ENCODE results near the gene ANO1. TPM values are rescaled to one million over a fixed set of nuclear protein-coding genes. Genes with fewer than 3 reads are reported as not detected.

ANO1 gene
- total RNA-seq, 1 experiment from 2014 or later = 10.9 TPM

- Histone ChIP-seq H2BK120ac (ENCODE audit: low read depth, low read length, poor library complexity, severe bottlenecking) (no peak overlapping the region), H3K9ac (ENCODE audit: extremely low read depth, insufficient read length, low read length) (no peak overlapping the region), H3K4me1 (ENCODE audit: insufficient read depth, low read length) (no peaks in the 10 kb centered on the region), H3K9me3 (ENCODE audit: control insufficient read depth, low read depth, low read length) (no peaks in the 10 kb centered on the region), H3K27me3 (ENCODE audit: insufficient read depth, low read length) (no peaks in the 10 kb centered on the region), H3K79me1 (ENCODE audit: insufficient read depth, low read depth, low read length, poor library complexity, severe bottlenecking) (no peaks in the 10 kb centered on the region), H3K56ac (ENCODE audit: insufficient read length, low read depth, low read length) (no peak overlapping the region), H4K20me1 (ENCODE audit: control insufficient read depth, insufficient read depth, insufficient read length) (no peaks in the 10 kb centered on the region), H3K14ac (ENCODE audit: insufficient read depth, low read length) (no peak overlapping the region), H3K18ac (ENCODE audit: insufficient read length, low read depth, low read length) (no peak overlapping the region), H3K23me2 (ENCODE audit: insufficient read length, low read depth, low read length, poor library complexity, severe bottlenecking) (no peaks in the 10 kb centered on the region), H4K5ac (ENCODE audit: insufficient read length, low read depth, low read length) (no peak overlapping the region), H4K8ac (replicated peaks; ENCODE audit: insufficient read length, low read depth, low read length) (no peak overlapping the region), H3K79me2 (ENCODE audit: insufficient read depth, low read length) (no peaks in the 10 kb centered on the region), H2BK5ac (ENCODE audit: insufficient read length, low read length) (no peak overlapping the region), H3K4me2 (ENCODE audit: insufficient read depth, insufficient read length, low read length) (no peak overlapping the region), H2AK5ac (ENCODE audit: insufficient read length, low read length) (no peak overlapping the region), H3T11ph (ENCODE audit: low read length) (no peak overlapping the region), H3K4ac (ENCODE audit: low read depth, low read length) (no peak overlapping the region), H3K27ac (ENCODE audit: insufficient read length, low read depth, low read length) (no peak overlapping the region), H2AFZ (ENCODE audit: low read length) (no peak overlapping the region), H2BK15ac (ENCODE audit: low read depth, low read length) (no peak overlapping the region), H2BK20ac (ENCODE audit: low read depth, low read length, poor library complexity, severe bottlenecking) (no peak overlapping the region), H2BK12ac (ENCODE audit: insufficient read length, low read depth, low read length) (no peak overlapping the region), H4K91ac (ENCODE audit: insufficient read length, low read depth, low read length) (no peak overlapping the region), H3K23ac (ENCODE audit: insufficient read length, low read depth, low read length) (no peak overlapping the region)
- H3K9me3 Mint-ChIP-seq = no peaks in the 10 kb centered on the region
- peak; percentile 74 for TF ChIP-seq CTCF (conservative IDR thresholded peaks at IDR 0.05)
- no peaks in the 10 kb centered on the region for H3K36me3 Mint-ChIP-seq (ENCODE audit: insufficient read depth in 1 of 3, low read depth in 3 of 3)
- peaks cover 0 to 12% of the 10 kb centered on the region in 2 experiments; a peak in 3 of 4 replicates for H3K4me1 Mint-ChIP-seq
- no CpG with 5 or more reads among the region's 8 CpGs for WGBS (ENCODE audit: extremely low coverage, insufficient read length, low lambda C conversion rate)
- H3K27me3 Mint-ChIP-seq (ENCODE audit: low read depth) = peaks cover 5% of the 10 kb centered on the region
- no peak overlapping the region for H3K4me3 Mint-ChIP-seq
- H3K27ac Mint-ChIP-seq = peak overlapping the region in 1 of 3 experiments; percentile 92; a peak in 1 of 7 replicates
- DNase-seq = peak; percentile 85
Observed at GRCh38 chr11:70158201-70158600, 80.1 kb downstream of the ANO1 start.

All from H9 (cell line).